NCI-H2081 treated with DMSO at 0.1 percent for 48 hours (cell line): ENCODE results near the gene KAT2B.
"Not testable (repeated sequence)": the region's sequence is repeated elsewhere in the genome, so short reads cannot be mapped to it uniquely, and the experiment has no call there.

ENCODE experiments used
- DNase-seq: peaks from one replicate; lab custom pipeline; 2025; lab: John Stamatoyannopoulos, UW

Gene KAT2B

DNA sequence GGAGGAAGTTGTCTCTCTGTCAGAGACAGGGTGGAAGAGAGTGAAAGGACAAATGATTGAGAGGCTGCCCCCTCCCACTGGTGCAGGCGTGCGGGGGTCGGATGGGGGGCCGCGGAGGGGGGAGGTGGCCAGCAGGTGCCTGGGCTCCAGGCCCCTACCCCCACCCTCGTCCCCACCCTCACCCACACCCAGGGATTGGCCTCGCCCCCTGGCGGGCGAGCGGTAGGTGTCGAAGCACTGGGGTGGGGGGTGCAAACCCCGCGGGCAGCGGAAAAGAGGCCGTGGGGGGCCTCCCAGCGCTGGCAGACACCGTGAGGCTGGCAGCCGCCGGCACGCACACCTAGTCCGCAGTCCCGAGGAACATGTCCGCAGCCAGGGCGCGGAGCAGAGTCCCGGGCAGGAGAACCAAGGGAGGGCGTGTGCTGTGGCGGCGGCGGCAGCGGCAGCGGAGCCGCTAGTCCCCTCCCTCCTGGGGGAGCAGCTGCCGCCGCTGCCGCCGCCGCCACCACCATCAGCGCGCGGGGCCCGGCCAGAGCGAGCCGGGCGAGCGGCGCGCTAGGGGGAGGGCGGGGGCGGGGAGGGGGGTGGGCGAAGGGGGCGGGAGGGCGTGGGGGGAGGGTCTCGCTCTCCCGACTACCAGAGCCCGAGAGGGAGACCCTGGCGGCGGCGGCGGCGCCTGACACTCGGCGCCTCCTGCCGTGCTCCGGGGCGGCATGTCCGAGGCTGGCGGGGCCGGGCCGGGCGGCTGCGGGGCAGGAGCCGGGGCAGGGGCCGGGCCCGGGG lies at the start of gene KAT2B:
Gene KAT2B, plus strand, starts transcription at position 682 of the 783 bp plus-strand sequence. Its CDS starts 32 bp downstream, at position 714.
- no peak for DNase-seq

GRCh38 chr3:19994796-19995195 lies 45.5 kb upstream of the KAT2B start:
- no peak for DNase-seq

GRCh38 chr3:19997502-19997901 lies 42.7 kb upstream of the KAT2B start:
- DNase-seq = no peak

DNA sequence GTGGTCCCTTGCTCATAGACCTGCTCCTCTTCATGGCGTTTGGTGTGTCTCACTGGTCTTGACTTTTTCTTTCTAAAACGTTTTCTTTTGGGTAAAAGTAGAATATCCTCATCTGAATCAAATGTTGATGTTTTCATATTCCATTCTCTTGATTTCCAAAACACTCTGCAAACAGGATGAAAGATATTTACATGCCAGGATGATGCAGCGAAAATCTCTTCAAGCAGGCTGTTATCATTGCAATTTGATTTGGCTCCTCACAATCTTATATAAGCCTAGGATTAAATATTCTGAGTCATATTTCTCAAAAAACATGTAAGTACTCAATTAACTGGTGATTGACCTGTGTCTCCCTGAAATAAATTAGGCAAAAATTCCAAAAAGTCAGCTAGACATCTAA lies 38.3 kb upstream of the KAT2B start:
- no peak for DNase-seq

GRCh38 chr3:20007960-20008359 lies 32.3 kb upstream of the KAT2B start:
- DNase-seq = no peak

GRCh38 chr3:20008646-20009045 lies 31.6 kb upstream of the KAT2B start:
- no peak for DNase-seq

- DNase-seq = no peak
Measured at GRCh38 chr3:20012164-20012563, 28.1 kb upstream of the KAT2B start, which contains the start of gene PP2D1. PP2D1 (minus strand) TSS chr3:20012264; CDS start chr3:20012072, 192 bp downstream.

DNA sequence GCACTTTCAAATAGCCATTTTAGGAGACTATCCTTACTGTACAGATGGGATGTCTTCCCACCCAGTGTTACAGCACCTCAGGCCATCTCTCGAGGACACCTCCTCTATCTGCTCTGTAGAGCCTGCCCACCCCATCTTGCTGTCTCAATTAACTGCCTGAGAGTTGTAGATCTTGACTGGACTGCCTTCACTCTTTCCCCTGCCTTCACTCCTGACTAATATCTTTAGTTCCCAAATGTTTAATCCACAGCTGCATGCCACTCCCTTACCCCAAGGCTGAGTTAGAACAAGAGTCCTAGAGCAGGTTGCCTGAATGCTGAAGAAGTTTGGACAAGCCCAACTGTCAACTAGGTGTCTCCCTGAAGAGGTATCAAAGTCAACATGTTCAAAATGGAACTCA lies 26.9 kb upstream of the KAT2B start:
- no peak for DNase-seq

GRCh38 chr3:20015525-20015924 lies 24.7 kb upstream of the KAT2B start:
- DNase-seq = no peak

DNA sequence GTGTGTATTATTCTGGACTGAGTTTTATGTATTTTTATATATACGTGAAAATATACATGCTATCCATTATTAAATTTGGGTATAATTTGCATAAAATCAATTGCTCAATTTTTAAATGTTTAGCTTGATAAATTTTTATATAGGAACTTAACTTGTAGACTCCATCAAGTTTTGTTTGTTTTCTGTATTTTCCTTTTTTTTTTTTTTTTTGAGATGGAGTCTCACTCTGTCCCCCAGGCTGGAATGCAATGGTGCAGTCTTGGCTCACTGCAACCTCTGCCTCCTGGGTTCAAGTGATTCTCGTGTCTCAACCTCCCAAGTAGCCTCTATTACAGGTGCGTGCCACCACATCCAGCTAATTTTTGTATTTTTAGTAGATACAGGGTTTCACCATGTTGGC lies 24.2 kb upstream of the KAT2B start:
- not testable (repeated sequence) for DNase-seq

DNA sequence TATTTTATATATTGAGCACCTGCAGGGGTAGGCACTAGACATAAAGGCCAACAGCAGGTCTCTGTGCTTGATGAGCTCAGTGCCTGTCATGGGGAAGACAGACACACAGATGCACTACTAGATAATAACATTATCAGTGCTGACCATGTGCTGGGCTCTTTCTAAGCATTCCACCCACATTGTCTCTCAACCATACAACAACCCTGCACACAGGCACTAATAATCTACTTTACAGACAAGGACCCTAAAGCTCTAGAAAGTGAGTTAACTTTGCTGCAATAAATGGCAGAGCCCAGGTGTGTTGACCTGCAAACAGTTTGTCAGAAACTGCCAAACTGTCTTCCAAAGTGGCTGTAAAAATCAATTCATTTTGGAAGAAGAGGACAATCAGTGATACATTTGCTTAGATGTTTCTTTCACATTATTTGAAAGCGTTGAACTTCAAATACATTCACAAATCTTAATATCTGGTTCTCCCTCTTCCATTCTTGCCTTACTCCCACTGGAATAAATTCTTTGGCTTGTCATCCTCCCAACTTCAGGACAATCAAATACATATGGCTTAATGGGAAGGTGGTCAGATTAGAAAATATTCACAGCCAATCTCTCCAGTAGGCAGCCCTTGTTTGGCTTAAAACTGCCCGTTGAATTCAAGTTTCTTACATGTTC lies 17.2 kb upstream of the KAT2B start:
- DNase-seq = no peak

GRCh38 chr3:20023623-20024405 lies 16.4 kb upstream of the KAT2B start:
- DNase-seq = no peak

DNA sequence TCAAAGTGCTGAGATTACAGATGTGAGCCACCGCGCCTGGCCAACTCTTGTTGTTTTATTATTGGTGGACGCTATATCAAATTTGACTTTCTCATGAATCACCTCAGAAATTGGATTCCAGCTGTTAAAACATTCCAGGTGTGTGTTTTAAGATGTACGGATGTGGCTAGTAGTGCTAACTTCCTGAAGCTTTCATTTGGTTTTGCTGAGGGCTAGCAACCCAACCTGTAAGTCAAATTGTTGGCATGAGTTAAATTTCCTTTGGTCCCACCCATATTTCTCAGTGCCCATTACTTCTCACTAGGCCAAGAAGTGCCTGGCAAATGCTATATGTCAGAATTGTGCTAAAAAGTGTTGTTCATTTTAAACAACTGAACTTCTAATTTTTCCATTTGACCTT lies 13.1 kb upstream of the KAT2B start:
- no peak for DNase-seq

- DNase-seq = no peak
Measured at GRCh38 chr3:20028905-20029331, 11.3 kb upstream of the KAT2B start.

DNA sequence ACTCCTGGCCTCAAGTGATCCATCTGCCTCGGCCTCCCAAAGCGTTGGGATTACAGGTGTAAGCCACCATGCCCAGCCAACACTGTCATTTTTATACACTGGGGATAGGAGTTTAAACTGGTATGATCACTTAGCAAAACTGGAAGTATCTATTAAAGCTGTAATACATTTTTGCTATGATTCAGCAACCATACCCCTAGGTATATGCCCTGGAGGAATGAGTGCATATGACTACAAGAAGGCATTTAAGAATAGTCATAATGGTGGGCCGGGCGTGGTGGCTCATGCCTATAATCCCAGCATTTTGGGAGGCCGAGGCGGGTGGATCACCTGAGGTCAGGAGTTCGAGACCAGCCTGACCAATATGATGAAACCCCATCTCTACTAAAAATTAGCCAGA lies 8.3 kb upstream of the KAT2B start:
- DNase-seq = not testable (repeated sequence)

DNA sequence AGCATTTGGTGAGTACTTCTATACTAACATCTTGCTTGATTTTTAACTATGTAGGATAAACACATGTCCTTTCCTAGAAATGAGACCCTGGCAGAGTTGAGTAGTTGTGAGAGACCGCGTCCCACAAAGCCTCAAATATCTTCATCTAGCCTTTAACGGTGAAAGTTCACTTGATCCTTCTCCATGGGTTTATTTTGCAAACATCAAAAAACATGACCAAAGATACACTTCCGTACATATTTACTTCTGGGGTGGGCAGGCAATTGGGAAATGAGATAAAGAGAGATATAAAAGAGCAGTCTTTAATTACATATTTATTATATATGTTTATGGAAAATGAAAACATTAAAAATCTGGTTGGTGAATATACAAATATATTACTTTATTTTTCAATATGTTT lies 5.2 kb upstream of the KAT2B start:
- DNase-seq = no peak

DNA sequence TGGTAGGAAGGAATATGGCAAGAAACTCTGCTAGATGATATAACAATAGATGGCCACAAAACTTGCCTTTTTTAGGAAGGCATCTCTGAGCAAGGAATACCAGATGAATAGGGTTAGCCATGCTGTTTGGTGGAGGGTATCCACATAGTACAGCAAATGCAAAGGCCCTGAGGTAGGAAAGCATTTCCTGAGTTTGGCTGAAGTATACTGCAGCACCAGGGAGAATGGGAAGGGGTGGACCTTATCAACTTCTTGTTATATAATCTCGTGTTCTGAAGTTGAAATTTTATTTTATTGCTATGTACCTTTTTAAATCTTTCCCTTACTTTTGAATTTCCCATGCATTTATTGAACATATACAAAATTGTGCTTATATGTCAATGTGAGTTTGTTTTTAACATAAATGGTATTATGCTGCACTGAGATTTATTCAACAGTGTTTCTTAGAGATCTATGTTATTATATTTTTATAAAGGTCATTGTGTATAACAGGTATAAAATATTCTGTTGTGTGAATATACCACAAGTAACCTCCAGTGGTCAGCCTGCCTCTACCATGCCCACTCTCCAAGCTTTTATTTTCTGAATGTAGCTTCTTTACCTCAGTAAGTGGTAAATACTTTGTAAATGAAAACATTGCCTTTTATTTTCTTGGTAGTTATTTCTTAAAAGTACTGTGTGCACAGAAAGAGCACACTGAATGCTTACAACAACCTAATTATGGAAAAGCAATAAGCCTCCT lies 2.8 kb upstream of the KAT2B start:
- DNase-seq = no peak

DNA sequence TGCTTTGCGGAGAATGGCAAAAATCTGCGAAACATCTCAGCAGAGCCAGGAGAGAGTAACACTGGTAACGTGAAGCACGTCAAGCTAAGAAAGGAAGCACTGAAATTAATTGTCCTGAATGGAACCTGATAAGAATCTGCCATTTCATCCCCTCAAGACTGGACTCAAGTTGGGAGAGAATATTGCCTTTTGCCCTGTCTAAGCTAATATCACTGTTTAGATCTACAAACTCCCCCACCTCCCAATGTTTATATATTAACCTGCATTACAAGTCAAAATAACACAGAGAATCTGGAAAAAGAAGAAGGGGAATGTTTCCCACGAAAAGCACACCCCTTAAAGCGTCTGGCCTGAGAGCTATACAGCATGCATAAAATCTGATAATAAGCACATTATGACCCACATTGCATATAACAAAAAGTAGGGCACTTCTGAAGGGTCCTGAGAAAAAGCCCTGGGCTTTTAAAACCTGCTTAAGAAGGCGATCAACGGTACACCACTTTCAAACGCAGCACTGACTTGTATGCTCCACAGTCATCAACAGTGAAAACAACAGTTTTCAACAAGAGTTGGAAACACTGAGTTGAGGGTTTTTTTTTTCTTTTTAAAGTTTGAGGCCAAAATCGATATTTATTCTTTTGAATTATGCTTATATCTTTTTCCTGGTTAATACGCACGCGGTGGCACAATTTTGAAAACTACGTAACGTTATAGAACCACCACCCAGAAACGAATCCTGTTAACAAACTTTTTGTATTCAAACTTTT lies 1.4 kb upstream of the KAT2B start:
- DNase-seq = no peak

GRCh38 chr3:20039466-20039764 lies 831 bp upstream of the KAT2B start:
- no peak for DNase-seq

- DNase-seq = no peak
Measured at GRCh38 chr3:20040548-20041196, 426 bp downstream of the KAT2B start.
